B cell (primary cell): ENCODE data around the gene OR2W1. TPM values are rescaled to one million over a fixed set of nuclear protein-coding genes. Genes with fewer than 3 reads are reported as not detected.

Experiments
- ATAC-seq: fragments of 200-7000 bp; cut with Tn5 transposase; one replicate; pipeline ENCODE4 v1.10.0; 2021; ENCODE audit warnings: low read depth, mild to moderate bottlenecking, moderate number of reproducible peaks, moderate library complexity
- CTCF ChIA-PET: fragments of 350-600 bp; sonication (Branson Sonifier 250); formaldehyde crosslinking; loops from one replicate; lab custom pipeline; 2021; ENCODE audit warnings: antibody characterized with exemption, inconsistent platforms; lab: Charles Lee
- POLR2A ChIA-PET: fragments of 350-600 bp; sonication (Branson Sonifier 250); formaldehyde crosslinking; loops from one replicate; lab custom pipeline; 2021; ENCODE audit warnings: antibody characterized with exemption; lab: Charles Lee
- DNase-seq: peaks from one replicate; pipeline ENCODE4 v3.0.0; 2013
- H2AFZ ChIP-seq: 2 replicates; pipeline ENCODE4 v1.6.1; 2012; ENCODE audit warnings: mild to moderate bottlenecking, low read depth, low read length; ENCODE audit not compliant: insufficient read depth, poor library complexity, severe bottlenecking
- H3K27ac ChIP-seq, 2 donors: 1 replicate in 1 of 2; 2 replicates in 1 of 2; pipeline ENCODE4 v1.5.1; 2012 to 2013; ENCODE audit warnings: low read length in 2 of 2, mild to moderate bottlenecking in 2 of 2, moderate library complexity in 1 of 2
- H3K27me3 ChIP-seq, 4 experiments: fragments of 200-600 bp in 1 of 4; sonication (generic) in 1 of 4; replicated peaks in 1 of 4; 1 replicate in 2 of 4; 2 replicates in 2 of 4; pipeline versions ENCODE4 v1.6.1 to v1.7.0; 2013 to 2016; ENCODE audit warnings: low read length in 3 of 4, mild to moderate bottlenecking in 2 of 4, mixed read lengths in 1 of 4, moderate library complexity in 1 of 4; ENCODE audit not compliant: insufficient read depth in 4 of 4, control insufficient read depth in 3 of 4; ENCODE audit errors: control extremely low read depth in 1 of 4
- H3K36me3 ChIP-seq, 2 experiments: replicated peaks in 1 of 2; 1 replicate in 1 of 2; 2 replicates in 1 of 2; pipeline versions ENCODE4 v1.6.1 to v1.7.1; 2013; ENCODE audit warnings: low read length in 1 of 2; ENCODE audit not compliant: insufficient read depth in 2 of 2, control insufficient read depth in 1 of 2; ENCODE audit errors: control extremely low read depth in 1 of 2, extremely low read depth in 1 of 2
- H3K4me1 ChIP-seq, 2 donors: fragments of 200-600 bp in 1 of 2; sonication (generic) in 1 of 2; 1 replicate in 1 of 2; 2 replicates in 1 of 2; pipeline versions ENCODE4 v1.5.1 to v1.6.1; 2013 to 2017; ENCODE audit warnings: low read length in 2 of 2; ENCODE audit not compliant: control insufficient read depth in 2 of 2, insufficient read depth in 2 of 2
- H3K4me2 ChIP-seq: replicated peaks from 2 replicates; pipeline ENCODE3; 2012; ENCODE audit warnings: mild to moderate bottlenecking, low read depth, low read length; ENCODE audit not compliant: poor library complexity, severe bottlenecking
- H3K4me3 ChIP-seq, 5 experiments: fragments of 200-600 bp in 1 of 5; sonication (generic) in 1 of 5; 1 replicate in 3 of 5; 2 replicates in 2 of 5; pipeline versions ENCODE4 v1.5.1 to v1.7.0; 2011 to 2016; ENCODE audit warnings: low read length in 4 of 5, mild to moderate bottlenecking in 4 of 5, low read depth in 2 of 5, control low read depth in 1 of 5, moderate library complexity in 1 of 5; ENCODE audit not compliant: insufficient read depth in 1 of 5; ENCODE audit errors: control extremely low read depth in 1 of 5, extremely low read depth in 1 of 5
- H3K79me2 ChIP-seq: fragments of 200-600 bp; sonication (generic); one replicate; pipeline ENCODE4 v1.6.0; 2016; ENCODE audit warnings: low read length; ENCODE audit not compliant: control insufficient read depth, insufficient read depth
- H3K9ac ChIP-seq: fragments of 200-600 bp; sonication (generic); 2 replicates; pipeline ENCODE4 v1.6.1; 2017; ENCODE audit warnings: mild to moderate bottlenecking, low read length, moderate library complexity
- H3K9me3 ChIP-seq, 3 donors: one replicate each; pipeline versions ENCODE4 v1.6.1 to v1.7.1; 2013; ENCODE audit warnings: low read length in 2 of 3; ENCODE audit not compliant: control insufficient read depth in 2 of 3, insufficient read depth in 1 of 3; ENCODE audit errors: control extremely low read depth in 1 of 3
- H4K20me1 ChIP-seq: 2 replicates; pipeline ENCODE4 v1.6.0; 2012; ENCODE audit warnings: mild to moderate bottlenecking, low read length; ENCODE audit not compliant: insufficient read depth, control insufficient read depth, poor library complexity, severe bottlenecking
- H3K27ac Mint-ChIP-seq: one replicate; pipeline ENCODE4 v1.8.0; 2021; ENCODE audit warnings: mixed read lengths
- H3K27me3 Mint-ChIP-seq: one replicate; pipeline ENCODE4 v1.8.0; 2021; ENCODE audit warnings: mixed read lengths
- H3K4me1 Mint-ChIP-seq: one replicate; pipeline ENCODE4 v1.8.0; 2021; ENCODE audit warnings: mixed read lengths
- H3K4me3 Mint-ChIP-seq: one replicate; pipeline ENCODE4 v1.8.0; 2021; ENCODE audit warnings: mixed read lengths
- H3K9me3 Mint-ChIP-seq: one replicate; pipeline ENCODE4 v1.8.0; 2022; ENCODE audit warnings: mixed read lengths; ENCODE audit not compliant: insufficient read depth
- EZH2 ChIP-seq: IDR thresholded peaks from 2 replicates; pipeline ENCODE4 v1.6.1; 2012; ENCODE audit warnings: borderline replicate concordance, low read depth, mild to moderate bottlenecking, moderate library complexity, low read length; ENCODE audit not compliant: insufficient read depth, poor library complexity, severe bottlenecking
- WGBS: methylation state at CpG from one replicate; pipeline ENCODE4 v1.1.5; 2013; ENCODE audit warnings: missing lambda C conversion rate; ENCODE audit not compliant: insufficient coverage; 5-methylcytosine and 5-hydroxymethylcytosine counted together
- intact Hi-C: fragments of 100-400 bp; cut with micrococcal nuclease; formaldehyde crosslinking; loops from one replicate; pipeline ENCODE4 v1.10.0; 2022
- polyA plus RNA-seq: library from polyadenylated mRNA; depleted of rRNA; stranded (reverse); fragments of >200 nt; gene quantifications from 2 replicates; pipeline ENCODE4 v1.2.3, GENCODE V29; 2012
- total RNA-seq, 2 donors: library from RNA; stranded (reverse); fragments of 120-200 nt in 1 of 2; gene quantifications; 1 replicate in 1 of 2; 2 replicates in 1 of 2; pipeline versions ENCODE4 v1.2.3 to v1.2.4, GENCODE V29; 2013 to 2022
- TF ChIP-seq, protein P1 (sequence below): fragments of 200-600 bp; IDR thresholded peaks from one replicate; pipeline ENCODE4 v1.8.0; 2022; ENCODE audit warnings: antibody characterized with exemption, mild to moderate bottlenecking

Gene OR2W1
- total and polyA plus RNA-seq, 2 donors (not counting 1 experiment from before 2014, with no cell fraction given): not detected

- Histone ChIP-seq H3K4me1 (peaks cover 15% of the 10 kb centered on the region in 2 donors), H2AFZ (no peak overlapping the region), H4K20me1 (no peaks in the 10 kb centered on the region), H3K27me3 (peaks cover 0 to 53% (median 41%) of the 10 kb centered on the region in 4 experiments), H3K4me2 (no peak overlapping the region), H3K27ac (no peak overlapping the region), H3K4me3 (no peak overlapping the region), H3K9me3 (peaks cover 0 to 10% (median 0%) of the 10 kb centered on the region in 3 donors), H3K79me2 (no peaks in the 10 kb centered on the region), H3K9ac (no peak overlapping the region), H3K36me3 (no peaks in the 10 kb centered on the region)
- no peaks in the 10 kb centered on the region for H3K9me3 Mint-ChIP-seq
- H3K27me3 Mint-ChIP-seq: peaks cover 76% of the 10 kb centered on the region
- H3K4me1 Mint-ChIP-seq: peaks cover 13% of the 10 kb centered on the region
- intact Hi-C loops: no loop called here
- H3K4me3 Mint-ChIP-seq: no peak overlapping the region
- TF ChIP-seq, protein P1, sequence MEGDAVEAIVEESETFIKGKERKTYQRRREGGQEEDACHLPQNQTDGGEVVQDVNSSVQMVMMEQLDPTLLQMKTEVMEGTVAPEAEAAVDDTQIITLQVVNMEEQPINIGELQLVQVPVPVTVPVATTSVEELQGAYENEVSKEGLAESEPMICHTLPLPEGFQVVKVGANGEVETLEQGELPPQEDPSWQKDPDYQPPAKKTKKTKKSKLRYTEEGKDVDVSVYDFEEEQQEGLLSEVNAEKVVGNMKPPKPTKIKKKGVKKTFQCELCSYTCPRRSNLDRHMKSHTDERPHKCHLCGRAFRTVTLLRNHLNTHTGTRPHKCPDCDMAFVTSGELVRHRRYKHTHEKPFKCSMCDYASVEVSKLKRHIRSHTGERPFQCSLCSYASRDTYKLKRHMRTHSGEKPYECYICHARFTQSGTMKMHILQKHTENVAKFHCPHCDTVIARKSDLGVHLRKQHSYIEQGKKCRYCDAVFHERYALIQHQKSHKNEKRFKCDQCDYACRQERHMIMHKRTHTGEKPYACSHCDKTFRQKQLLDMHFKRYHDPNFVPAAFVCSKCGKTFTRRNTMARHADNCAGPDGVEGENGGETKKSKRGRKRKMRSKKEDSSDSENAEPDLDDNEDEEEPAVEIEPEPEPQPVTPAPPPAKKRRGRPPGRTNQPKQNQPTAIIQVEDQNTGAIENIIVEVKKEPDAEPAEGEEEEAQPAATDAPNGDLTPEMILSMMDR: no peak
- TF ChIP-seq EZH2: no peak
- CTCF ChIA-PET: interaction anchor here (1.1 kb wide), 1 partner anchor 170 kb away, joined by 3 read pairs; no protein-coding TSS in a partner anchor
- WGBS: no CpG with 5 or more reads among the region's 2 CpGs
- no peak overlapping the region for H3K27ac Mint-ChIP-seq
- no peak for DNase-seq
- ATAC-seq: no peak
- POLR2A ChIA-PET: no interaction called here
These were observed 36.9 kb downstream of the OR2W1 start for GRCh38 chr6:29008089-29008488.

GRCh38 chr6:29005183-29005885, 39.6 kb downstream of the OR2W1 start, which contains the start of gene ZNF311:
Gene ZNF311, minus strand, starts transcription at chr6:29005315. Its CDS starts 1,361 bp downstream, at chr6:29003954.
- ChIA-PET POLR2A (no interaction called here), CTCF (interaction anchor here (0.7 kb wide), 1 partner anchor 304 kb away, joined by 4 read pairs; no protein-coding TSS in a partner anchor)
- Mint-ChIP-seq H3K9me3 (no peaks in the 10 kb centered on the region), H3K4me3 (peak within 1 kb of the TSS; percentile 80), H3K4me1 (peaks cover 5% of the 10 kb centered on the region), H3K27me3 (peaks cover 53% of the 10 kb centered on the region), H3K27ac (no peak within 1 kb of the TSS)
- Histone ChIP-seq H3K4me1 (peaks cover 5 to 10% of the 10 kb centered on the region in 2 donors), H3K4me3 (peak within 1 kb of the TSS in 4 of 5 experiments; percentile 1 to 56 (median 44)), H3K27ac (no peak within 1 kb of the TSS), H3K9ac (peak within 1 kb of the TSS; percentile 39), H3K79me2 (no peaks in the 10 kb centered on the region), H2AFZ (peak within 1 kb of the TSS; percentile 65), H4K20me1 (no peaks in the 10 kb centered on the region), H3K9me3 (peaks cover 0 to 8% (median 0%) of the 10 kb centered on the region in 3 donors), H3K27me3 (peaks cover 0 to 34% (median 23%) of the 10 kb centered on the region in 4 experiments), H3K36me3 (no peaks in the 10 kb centered on the region), H3K4me2 (peak within 1 kb of the TSS; percentile 66)
- WGBS: 16% methylated on average over 14 of the region's 29 CpGs
- DNase-seq: peak; percentile 32
- intact Hi-C loops: no loop called here
- no peak for ATAC-seq
- no peak for TF ChIP-seq EZH2
- TF ChIP-seq, protein P1: no peak
